ENCODE data around the gene HSPBP1. TPM values are rescaled to one million over a fixed set of nuclear protein-coding genes. Genes with fewer than 3 reads are reported as not detected.

HSPBP1 gene
- total RNA-seq, 1 experiment from 2014 or later: 63.0 TPM

DNA sequence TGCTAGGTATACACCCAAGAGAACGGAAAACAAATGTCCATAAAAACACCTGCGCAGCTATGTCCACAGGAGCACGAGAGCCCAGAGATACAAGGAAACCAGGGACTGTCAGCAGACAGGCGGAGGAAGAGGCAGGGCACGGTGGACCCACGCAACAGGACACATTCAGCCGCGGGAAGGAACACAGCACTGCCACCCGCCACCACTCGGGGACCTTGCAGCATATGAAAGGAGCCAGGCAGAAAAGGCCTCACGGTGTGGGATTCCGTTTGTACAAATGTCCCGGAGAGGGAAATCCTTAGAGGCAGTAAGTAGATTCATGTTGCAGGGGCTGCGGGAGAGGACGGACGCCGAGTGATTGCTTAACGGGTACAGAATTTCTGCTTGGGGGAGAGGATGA lies 7.8 kb downstream of the HSPBP1 start:
- CTCF ChIA-PET: no interaction called here
- no TSS peak for BruUV-seq (replicated peaks)

DNA sequence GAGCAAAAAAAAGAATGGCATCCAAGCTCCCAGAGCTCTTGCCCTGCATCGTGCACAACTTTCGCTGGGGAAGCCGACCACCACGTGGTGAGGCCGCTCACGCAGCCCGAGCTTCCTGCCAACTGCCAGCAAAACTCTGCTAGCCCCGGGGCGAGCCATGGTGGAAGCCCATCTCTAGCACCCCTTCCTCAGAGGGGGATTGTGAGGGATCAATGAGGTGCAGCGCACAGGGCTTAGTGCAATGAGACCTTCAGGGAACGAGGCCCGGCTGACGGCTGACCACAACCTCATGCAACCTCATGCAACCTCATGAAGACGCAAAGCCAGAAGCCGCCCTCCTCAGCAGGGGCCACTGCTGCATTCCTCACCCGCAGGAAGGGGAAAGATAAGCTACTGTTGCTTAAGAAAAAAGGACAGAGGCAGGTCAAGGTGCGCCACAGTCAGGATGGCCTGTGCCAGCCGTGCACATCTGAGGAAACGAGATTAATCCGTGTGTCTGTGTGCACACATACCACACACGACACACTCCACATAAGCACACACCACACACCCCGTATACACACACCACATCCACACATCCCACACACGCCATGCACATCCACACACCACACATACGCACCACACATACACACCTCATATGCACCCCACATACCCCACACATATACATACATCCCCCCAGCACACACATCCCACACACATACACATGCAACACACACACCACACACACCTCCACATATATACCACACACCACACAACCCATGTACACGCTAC lies 9.6 kb downstream of the HSPBP1 start:
- H3K27ac ChIP-seq (ENCODE audit: low read depth, low read length): no peak overlapping the region
- intact Hi-C loops (cut with micrococcal nuclease): no loop called here
- H3K4me2 ChIP-seq (ENCODE audit: low read length): no peak overlapping the region
- no peak overlapping the region for H3K4me3 ChIP-seq (replicated peaks in 1 of 2; ENCODE audit: low read depth in 1 of 2, low read length in 2 of 2)
- H4K20me1 ChIP-seq (ENCODE audit: insufficient read depth): no peaks in the 10 kb centered on the region
- no TSS peak for BruUV-seq (replicated peaks)
- CTCF ChIA-PET: no interaction called here
- TF ChIP-seq, protein P1, sequence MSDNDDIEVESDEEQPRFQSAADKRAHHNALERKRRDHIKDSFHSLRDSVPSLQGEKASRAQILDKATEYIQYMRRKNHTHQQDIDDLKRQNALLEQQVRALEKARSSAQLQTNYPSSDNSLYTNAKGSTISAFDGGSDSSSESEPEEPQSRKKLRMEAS (IDR thresholded peaks at IDR 0.05): no peak
- TF ChIP-seq EGR1 (IDR thresholded peaks at IDR 0.05; ENCODE audit: low read depth) (no peak), ELF1 (IDR thresholded peaks at IDR 0.05; ENCODE audit: borderline replicate concordance, low read depth) (no peak), YY1 (IDR thresholded peaks at IDR 0.05; ENCODE audit: extremely low read depth, insufficient replicate concordance, low read depth, low read length) (no peak), CEBPB (IDR thresholded peaks at IDR 0.05; ENCODE audit: low read depth) (no peak), SP1 (IDR thresholded peaks at IDR 0.05; ENCODE audit: low read depth) (no peak)
- TF ChIP-seq, protein P2, sequence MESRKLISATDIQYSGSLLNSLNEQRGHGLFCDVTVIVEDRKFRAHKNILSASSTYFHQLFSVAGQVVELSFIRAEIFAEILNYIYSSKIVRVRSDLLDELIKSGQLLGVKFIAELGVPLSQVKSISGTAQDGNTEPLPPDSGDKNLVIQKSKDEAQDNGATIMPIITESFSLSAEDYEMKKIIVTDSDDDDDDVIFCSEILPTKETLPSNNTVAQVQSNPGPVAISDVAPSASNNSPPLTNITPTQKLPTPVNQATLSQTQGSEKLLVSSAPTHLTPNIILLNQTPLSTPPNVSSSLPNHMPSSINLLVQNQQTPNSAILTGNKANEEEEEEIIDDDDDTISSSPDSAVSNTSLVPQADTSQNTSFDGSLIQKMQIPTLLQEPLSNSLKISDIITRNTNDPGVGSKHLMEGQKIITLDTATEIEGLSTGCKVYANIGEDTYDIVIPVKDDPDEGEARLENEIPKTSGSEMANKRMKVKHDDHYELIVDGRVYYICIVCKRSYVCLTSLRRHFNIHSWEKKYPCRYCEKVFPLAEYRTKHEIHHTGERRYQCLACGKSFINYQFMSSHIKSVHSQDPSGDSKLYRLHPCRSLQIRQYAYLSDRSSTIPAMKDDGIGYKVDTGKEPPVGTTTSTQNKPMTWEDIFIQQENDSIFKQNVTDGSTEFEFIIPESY (IDR thresholded peaks at IDR 0.05; ENCODE audit: extremely low read depth, insufficient replicate concordance, low read length): no peak
- no peaks in the 10 kb centered on the region; the same call in 1 of the 2 replicates for H3K79me2 ChIP-seq (ENCODE audit: insufficient read depth, low read length)
- DNase-seq (ENCODE audit: low read depth, low spot score) (no peak), ATAC-seq (no peak)
- no peak overlapping the region for H3K9ac ChIP-seq (ENCODE audit: low read length)
- no peaks in the 10 kb centered on the region for H3K9me3 ChIP-seq (ENCODE audit: control insufficient read depth in 1 of 2, insufficient read depth in 1 of 2, low read depth in 1 of 2, low read length in 2 of 2)
- H3K9me2 ChIP-seq (ENCODE audit: insufficient read depth): no peaks in the 10 kb centered on the region
- RAD21 ChIA-PET (ENCODE audit: low non-redundant PET in 1 of 2, low total read pairs in 2 of 2, uncharacterized antibody in 2 of 2, unreplicated experiment in 2 of 2): no interaction called here
- H3K36me3 ChIP-seq (ENCODE audit: control insufficient read depth in 1 of 2, insufficient read depth in 2 of 2, low read length in 2 of 2): peaks cover 4 to 9% of the 10 kb centered on the region in 2 experiments; a peak in 3 of 4 replicates
- H3K4me1 ChIP-seq (ENCODE audit: control insufficient read depth in 1 of 2, insufficient read depth in 2 of 2, low read length in 2 of 2): no peaks in the 10 kb centered on the region
- no peaks in the 10 kb centered on the region for H3K27me3 ChIP-seq (ENCODE audit: insufficient read depth, low read length)
- POLR2A ChIA-PET: no interaction called here
- H2AFZ ChIP-seq (ENCODE audit: low read depth, low read length, poor library complexity, severe bottlenecking): no peak overlapping the region

More for the DNA sequence above, 7.8 kb downstream of the HSPBP1 start:
- Histone ChIP-seq H4K20me1 (ENCODE audit: insufficient read depth) (no peaks in the 10 kb centered on the region), H3K4me3 (replicated peaks in 1 of 2; ENCODE audit: low read depth in 1 of 2, low read length in 2 of 2) (no peak overlapping the region), H3K27me3 (ENCODE audit: insufficient read depth, low read length) (no peaks in the 10 kb centered on the region), H3K4me1 (ENCODE audit: control insufficient read depth in 1 of 2, insufficient read depth in 2 of 2, low read length in 2 of 2) (no peaks in the 10 kb centered on the region), H3K9me3 (ENCODE audit: control insufficient read depth in 1 of 2, insufficient read depth in 1 of 2, low read depth in 1 of 2, low read length in 2 of 2) (no peaks in the 10 kb centered on the region), H3K36me3 (ENCODE audit: control insufficient read depth in 1 of 2, insufficient read depth in 2 of 2, low read length in 2 of 2) (peaks cover 6 to 16% of the 10 kb centered on the region in 2 experiments; a peak in 3 of 4 replicates), H2AFZ (ENCODE audit: low read depth, low read length, poor library complexity, severe bottlenecking) (no peak overlapping the region), H3K9ac (ENCODE audit: low read length) (no peak overlapping the region), H3K9me2 (ENCODE audit: insufficient read depth) (no peaks in the 10 kb centered on the region), H3K27ac (ENCODE audit: low read depth, low read length) (no peak overlapping the region), H3K4me2 (ENCODE audit: low read length) (no peak overlapping the region), H3K79me2 (ENCODE audit: insufficient read depth, low read length) (no peaks in the 10 kb centered on the region; the same call in 1 of the 2 replicates)
- no peak for TF ChIP-seq EGR1 (IDR thresholded peaks at IDR 0.05; ENCODE audit: low read depth)
- no peak for TF ChIP-seq RAD21 (IDR thresholded peaks at IDR 0.05; ENCODE audit: low read depth)
- no peak for TF ChIP-seq ELF1 (IDR thresholded peaks at IDR 0.05; ENCODE audit: borderline replicate concordance, low read depth)
- TF ChIP-seq YY1 (IDR thresholded peaks at IDR 0.05; ENCODE audit: extremely low read depth, insufficient replicate concordance, low read depth, low read length): no peak
- TF ChIP-seq, protein P3, sequence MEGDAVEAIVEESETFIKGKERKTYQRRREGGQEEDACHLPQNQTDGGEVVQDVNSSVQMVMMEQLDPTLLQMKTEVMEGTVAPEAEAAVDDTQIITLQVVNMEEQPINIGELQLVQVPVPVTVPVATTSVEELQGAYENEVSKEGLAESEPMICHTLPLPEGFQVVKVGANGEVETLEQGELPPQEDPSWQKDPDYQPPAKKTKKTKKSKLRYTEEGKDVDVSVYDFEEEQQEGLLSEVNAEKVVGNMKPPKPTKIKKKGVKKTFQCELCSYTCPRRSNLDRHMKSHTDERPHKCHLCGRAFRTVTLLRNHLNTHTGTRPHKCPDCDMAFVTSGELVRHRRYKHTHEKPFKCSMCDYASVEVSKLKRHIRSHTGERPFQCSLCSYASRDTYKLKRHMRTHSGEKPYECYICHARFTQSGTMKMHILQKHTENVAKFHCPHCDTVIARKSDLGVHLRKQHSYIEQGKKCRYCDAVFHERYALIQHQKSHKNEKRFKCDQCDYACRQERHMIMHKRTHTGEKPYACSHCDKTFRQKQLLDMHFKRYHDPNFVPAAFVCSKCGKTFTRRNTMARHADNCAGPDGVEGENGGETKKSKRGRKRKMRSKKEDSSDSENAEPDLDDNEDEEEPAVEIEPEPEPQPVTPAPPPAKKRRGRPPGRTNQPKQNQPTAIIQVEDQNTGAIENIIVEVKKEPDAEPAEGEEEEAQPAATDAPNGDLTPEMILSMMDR (IDR thresholded peaks at IDR 0.05 in 2 of 3, conservative IDR thresholded peaks at IDR 0.05 in 1 of 3; ENCODE audit: borderline replicate concordance in 1 of 3, insufficient read depth in 1 of 3, low read depth in 2 of 3, low read length in 2 of 3): 0 out of 6 replicates have a peak, but pooled peaks of 2 of the 3 experiments have one; percentile 2 to 8
- ChIA-PET POLR2A (no interaction called here), RAD21 (ENCODE audit: low non-redundant PET in 1 of 2, low total read pairs in 2 of 2, uncharacterized antibody in 2 of 2, unreplicated experiment in 2 of 2) (no interaction called here)
- DNase-seq (ENCODE audit: low read depth, low spot score) (no peak), ATAC-seq (peak; percentile 34; the same call in 1 of the 2 replicates)
- intact Hi-C loops (cut with micrococcal nuclease): no loop called here
